Prostate gland (tissue), 2 donors: ENCODE results near the gene NUDCD3. TPM values are rescaled to one million over a fixed set of nuclear protein-coding genes. Genes with fewer than 3 reads are reported as not detected.

Experiments used
- DNase-seq: peaks from one replicate; pipeline ENCODE4 v3.0.0-alpha.2; 2019; ENCODE audit warnings: low spot score
- H3K27ac ChIP-seq, 2 donors: fragments of 200-600 bp; sonication (generic); 2 replicates each; pipeline ENCODE4 v1.5.1; 2017 to 2019
- H3K27me3 ChIP-seq: fragments of 200-600 bp; sonication (generic); replicated peaks from 2 replicates; pipeline ENCODE4 v1.5.1; 2019; ENCODE audit not compliant: insufficient read depth
- H3K36me3 ChIP-seq, 2 donors: fragments of 200-600 bp; sonication (generic); 1 replicate in 1 of 2; 2 replicates in 1 of 2; pipeline versions ENCODE4 v1.5.1 to v1.8.1; 2017 to 2019
- H3K4me1 ChIP-seq: fragments of 200-600 bp; sonication (generic); replicated peaks from 2 replicates; pipeline ENCODE4 v1.5.1; 2019
- H3K4me3 ChIP-seq, 2 donors: fragments of 200-600 bp; sonication (generic); 2 replicates each; pipeline ENCODE4 v1.5.1; 2017 to 2019
- H3K9me3 ChIP-seq: fragments of 200-600 bp; sonication (generic); 2 replicates; pipeline ENCODE4 v1.5.1; 2017
- POLR2A ChIP-seq: fragments of 450-650 bp; IDR thresholded peaks from one replicate; pipeline ENCODE4 v1.6.1; 2016; ENCODE audit warnings: antibody characterized with exemption, mild to moderate bottlenecking
- POLR2AphosphoS5 ChIP-seq: sonication (generic); formaldehyde crosslinking; IDR thresholded peaks from one replicate; pipeline ENCODE4 v1.6.1; 2017; ENCODE audit warnings: antibody characterized with exemption
- WGBS: methylation state at CpG from one replicate; pipeline ENCODE4 v1.1.5; 2018; 5-methylcytosine and 5-hydroxymethylcytosine counted together
- intact Hi-C: fragments of 100-400 bp; cut with DNase I; formaldehyde crosslinking; loops from one replicate; pipeline ENCODE4 v1.14.2; 2022
- total RNA-seq, 2 donors: library from RNA; depleted of rRNA; stranded (reverse); fragments of >200 nt; gene quantifications; one replicate each; pipeline ENCODE4 v1.1.0, GENCODE V29; 2016
- TF ChIP-seq, protein P1 (sequence below), 4 experiments: fragments of 200-600 bp in 2 of 4; fragments of 450-650 bp in 2 of 4; sonication (generic) in 2 of 4; IDR thresholded peaks; 1 replicate in 3 of 4; 2 replicates in 1 of 4; pipeline ENCODE4 v1.5.1; 2016 to 2019; ENCODE audit warnings: antibody characterized with exemption in 4 of 4, mild to moderate bottlenecking in 2 of 4, moderate library complexity in 2 of 4

NUDCD3 gene
- total RNA-seq, 2 donors from 2014 or later, result 55.2 to 55.9 TPM

DNA sequence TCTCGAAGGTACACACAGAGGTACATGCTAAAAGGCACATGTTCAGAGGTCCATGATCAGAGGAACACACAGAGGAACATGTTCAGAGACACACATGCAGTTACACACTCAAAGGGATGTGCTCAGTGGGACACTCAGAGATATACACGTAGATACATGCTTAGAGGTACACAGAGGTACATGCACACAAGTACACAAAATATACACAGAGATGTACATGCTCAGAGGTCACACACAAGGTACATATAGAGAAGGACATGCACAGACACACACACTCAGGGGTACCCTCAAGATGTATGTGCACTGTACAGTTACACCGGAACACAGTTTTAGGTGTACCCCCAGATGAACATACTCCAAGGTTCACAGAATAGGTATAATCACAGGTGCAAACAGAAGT, 31.9 kb upstream of the NUDCD3 start:
- Histone ChIP-seq H3K4me1 (no peaks in the 10 kb centered on the region), H3K27ac (no peak overlapping the region), H3K27me3 (no peaks in the 10 kb centered on the region), H3K4me3 (no peak overlapping the region), H3K36me3 (no peaks in the 10 kb centered on the region), H3K9me3 (no peaks in the 10 kb centered on the region)
- 93% methylated on average over 3 of the region's 3 CpGs for WGBS
- TF ChIP-seq POLR2A (no peak), POLR2AphosphoS5 (no peak)
- TF ChIP-seq, protein P1, sequence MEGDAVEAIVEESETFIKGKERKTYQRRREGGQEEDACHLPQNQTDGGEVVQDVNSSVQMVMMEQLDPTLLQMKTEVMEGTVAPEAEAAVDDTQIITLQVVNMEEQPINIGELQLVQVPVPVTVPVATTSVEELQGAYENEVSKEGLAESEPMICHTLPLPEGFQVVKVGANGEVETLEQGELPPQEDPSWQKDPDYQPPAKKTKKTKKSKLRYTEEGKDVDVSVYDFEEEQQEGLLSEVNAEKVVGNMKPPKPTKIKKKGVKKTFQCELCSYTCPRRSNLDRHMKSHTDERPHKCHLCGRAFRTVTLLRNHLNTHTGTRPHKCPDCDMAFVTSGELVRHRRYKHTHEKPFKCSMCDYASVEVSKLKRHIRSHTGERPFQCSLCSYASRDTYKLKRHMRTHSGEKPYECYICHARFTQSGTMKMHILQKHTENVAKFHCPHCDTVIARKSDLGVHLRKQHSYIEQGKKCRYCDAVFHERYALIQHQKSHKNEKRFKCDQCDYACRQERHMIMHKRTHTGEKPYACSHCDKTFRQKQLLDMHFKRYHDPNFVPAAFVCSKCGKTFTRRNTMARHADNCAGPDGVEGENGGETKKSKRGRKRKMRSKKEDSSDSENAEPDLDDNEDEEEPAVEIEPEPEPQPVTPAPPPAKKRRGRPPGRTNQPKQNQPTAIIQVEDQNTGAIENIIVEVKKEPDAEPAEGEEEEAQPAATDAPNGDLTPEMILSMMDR (IDR thresholded peaks at IDR 0.05), result no peak
- intact Hi-C loops, result no loop called here
- no peak for DNase-seq

DNA sequence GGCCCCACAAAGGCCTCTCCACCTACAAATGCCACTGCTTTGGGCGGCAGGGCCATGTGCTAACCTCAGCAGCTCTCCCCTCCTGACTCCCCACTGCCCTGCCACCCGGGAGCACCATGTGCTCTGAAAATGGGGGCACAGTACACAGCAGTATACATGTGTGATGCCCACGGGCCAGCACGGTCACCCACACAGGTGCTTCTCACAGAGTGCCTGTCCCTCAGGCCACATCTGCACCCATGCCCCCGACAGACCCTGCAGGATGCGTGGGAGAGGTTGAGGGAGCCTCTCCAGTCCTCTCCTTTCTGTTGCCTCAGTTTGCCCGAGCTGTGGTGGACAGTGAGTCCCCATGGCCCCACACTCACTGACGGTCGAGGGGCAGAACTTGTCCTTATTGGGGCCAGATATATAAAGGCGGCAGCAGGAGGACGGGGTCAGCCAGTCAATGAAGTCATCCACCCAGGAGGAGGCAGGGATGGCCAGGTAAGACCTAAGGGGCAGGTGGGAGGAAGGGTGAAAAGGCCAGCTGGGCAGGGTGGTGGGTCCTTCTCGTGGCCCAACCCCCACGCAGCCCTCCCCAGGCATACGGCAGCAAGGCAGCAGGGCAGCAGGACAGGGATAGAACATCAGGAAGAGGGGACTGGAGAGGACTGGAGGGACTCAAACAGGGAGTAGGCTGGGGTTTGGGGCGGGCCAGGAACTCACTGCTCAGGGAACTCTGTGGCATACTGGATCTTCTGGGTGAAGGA, 31.1 kb upstream of the NUDCD3 start:
- intact Hi-C loops, result no loop called here
- TF ChIP-seq POLR2A (no peak), POLR2AphosphoS5 (no peak)
- TF ChIP-seq, protein P1 (IDR thresholded peaks at IDR 0.05), result no peak
- 88% methylated on average over 15 of the region's 15 CpGs for WGBS
- no peak for DNase-seq
- H3K27me3 ChIP-seq, result no peaks in the 10 kb centered on the region
- H3K9me3 ChIP-seq, result no peaks in the 10 kb centered on the region
- no peak overlapping the region for H3K4me3 ChIP-seq
- H3K27ac ChIP-seq, result no peak overlapping the region
- no peaks in the 10 kb centered on the region for H3K4me1 ChIP-seq
- no peaks in the 10 kb centered on the region for H3K36me3 ChIP-seq

DNA sequence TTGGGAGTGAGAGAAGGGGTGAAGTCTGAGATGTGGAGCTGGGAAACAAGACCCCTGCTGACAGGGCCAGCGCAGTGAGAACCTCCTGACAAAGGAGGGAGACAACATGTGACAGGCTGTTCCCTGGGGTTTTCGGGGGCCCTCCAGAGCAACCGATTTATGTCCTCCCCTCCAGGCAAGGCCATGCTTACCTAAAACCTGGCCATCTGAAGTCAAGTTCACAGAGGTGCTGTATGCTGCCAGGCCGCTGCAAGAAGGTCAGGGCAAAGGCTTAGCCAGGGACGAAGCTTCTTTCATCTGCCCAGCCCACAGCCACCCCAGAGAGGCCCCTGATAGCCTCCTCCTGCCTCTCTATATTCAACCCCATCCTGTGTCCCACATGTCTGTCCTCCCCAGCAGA, 30.1 kb upstream of the NUDCD3 start:
- no peak overlapping the region for H3K4me3 ChIP-seq
- intact Hi-C loops, result no loop called here
- H3K4me1 ChIP-seq, result no peaks in the 10 kb centered on the region
- H3K9me3 ChIP-seq, result no peaks in the 10 kb centered on the region
- TF ChIP-seq, protein P1 (IDR thresholded peaks at IDR 0.05), result no peak
- TF ChIP-seq POLR2AphosphoS5 (no peak), POLR2A (no peak)
- H3K36me3 ChIP-seq, result no peaks in the 10 kb centered on the region
- no peak for DNase-seq
- no peaks in the 10 kb centered on the region for H3K27me3 ChIP-seq
- WGBS, result 90% methylated on average over 5 of the region's 5 CpGs
- H3K27ac ChIP-seq, result no peak overlapping the region

DNA sequence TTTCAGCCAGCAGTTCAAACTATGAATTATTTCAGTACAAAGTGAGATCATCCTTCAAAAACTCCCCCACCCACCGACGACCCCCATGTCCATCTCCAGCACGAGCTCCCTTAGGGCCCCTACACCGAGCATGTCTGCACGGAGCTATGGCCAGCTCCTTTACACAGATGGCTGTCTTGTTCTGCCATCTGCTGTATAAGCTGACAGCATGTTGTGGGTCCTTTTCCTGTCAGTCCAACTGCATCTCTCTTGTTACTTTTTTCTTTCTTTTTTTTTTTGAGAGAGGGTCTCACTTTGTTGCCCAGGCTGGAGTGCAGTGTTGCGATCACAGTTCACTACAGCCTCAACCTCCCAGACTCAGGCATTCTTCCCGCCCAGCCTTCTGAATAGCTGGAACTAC, 29.1 kb upstream of the NUDCD3 start:
- H3K9me3 ChIP-seq, result no peaks in the 10 kb centered on the region
- TF ChIP-seq, protein P1 (IDR thresholded peaks at IDR 0.05), result no peak
- TF ChIP-seq POLR2AphosphoS5 (no peak), POLR2A (no peak)
- intact Hi-C loops, result no loop called here
- 83% methylated on average over 7 of the region's 7 CpGs for WGBS
- no peaks in the 10 kb centered on the region for H3K36me3 ChIP-seq
- H3K4me1 ChIP-seq, result no peaks in the 10 kb centered on the region
- no peak overlapping the region for H3K27ac ChIP-seq
- H3K4me3 ChIP-seq, result no peak overlapping the region
- no peak for DNase-seq
- no peaks in the 10 kb centered on the region for H3K27me3 ChIP-seq

DNA sequence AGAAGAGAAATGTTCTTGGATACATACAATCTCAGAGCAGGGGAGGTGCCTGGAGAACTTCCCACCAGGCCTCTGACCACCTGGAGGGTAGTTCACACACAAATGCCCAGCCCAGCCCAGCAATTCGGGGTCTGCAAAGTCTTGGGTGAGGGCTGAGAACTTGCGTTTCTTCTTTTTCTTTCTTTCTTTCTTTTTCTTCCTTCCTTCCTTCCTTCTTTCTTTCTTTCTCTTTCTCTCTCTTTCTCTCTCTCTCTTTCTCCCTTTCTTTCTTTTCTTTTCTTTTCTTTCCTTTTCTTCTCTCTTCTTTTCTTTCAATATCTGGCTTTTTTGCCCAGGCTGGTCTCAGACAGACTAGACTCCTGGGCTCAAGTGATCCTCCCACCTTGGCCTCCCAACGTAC, 28.3 kb upstream of the NUDCD3 start:
- no peaks in the 10 kb centered on the region for H3K36me3 ChIP-seq
- H3K4me1 ChIP-seq, result no peaks in the 10 kb centered on the region
- no peak for DNase-seq
- H3K27me3 ChIP-seq, result no peaks in the 10 kb centered on the region
- H3K27ac ChIP-seq, result no peak overlapping the region
- H3K9me3 ChIP-seq, result no peaks in the 10 kb centered on the region
- no peak for TF ChIP-seq POLR2A
- no peak for TF ChIP-seq POLR2AphosphoS5
- TF ChIP-seq, protein P1 (IDR thresholded peaks at IDR 0.05), result no peak
- 81% methylated on average over 3 of the region's 3 CpGs for WGBS
- intact Hi-C loops, result no loop called here
- H3K4me3 ChIP-seq, result no peak overlapping the region
